ENCODE results near the gene KLF13.
"Not testable (repeated sequence)": the region's sequence is repeated elsewhere in the genome, so short reads cannot be mapped to it uniquely, and the experiment has no call there.

Gene KLF13

DNA sequence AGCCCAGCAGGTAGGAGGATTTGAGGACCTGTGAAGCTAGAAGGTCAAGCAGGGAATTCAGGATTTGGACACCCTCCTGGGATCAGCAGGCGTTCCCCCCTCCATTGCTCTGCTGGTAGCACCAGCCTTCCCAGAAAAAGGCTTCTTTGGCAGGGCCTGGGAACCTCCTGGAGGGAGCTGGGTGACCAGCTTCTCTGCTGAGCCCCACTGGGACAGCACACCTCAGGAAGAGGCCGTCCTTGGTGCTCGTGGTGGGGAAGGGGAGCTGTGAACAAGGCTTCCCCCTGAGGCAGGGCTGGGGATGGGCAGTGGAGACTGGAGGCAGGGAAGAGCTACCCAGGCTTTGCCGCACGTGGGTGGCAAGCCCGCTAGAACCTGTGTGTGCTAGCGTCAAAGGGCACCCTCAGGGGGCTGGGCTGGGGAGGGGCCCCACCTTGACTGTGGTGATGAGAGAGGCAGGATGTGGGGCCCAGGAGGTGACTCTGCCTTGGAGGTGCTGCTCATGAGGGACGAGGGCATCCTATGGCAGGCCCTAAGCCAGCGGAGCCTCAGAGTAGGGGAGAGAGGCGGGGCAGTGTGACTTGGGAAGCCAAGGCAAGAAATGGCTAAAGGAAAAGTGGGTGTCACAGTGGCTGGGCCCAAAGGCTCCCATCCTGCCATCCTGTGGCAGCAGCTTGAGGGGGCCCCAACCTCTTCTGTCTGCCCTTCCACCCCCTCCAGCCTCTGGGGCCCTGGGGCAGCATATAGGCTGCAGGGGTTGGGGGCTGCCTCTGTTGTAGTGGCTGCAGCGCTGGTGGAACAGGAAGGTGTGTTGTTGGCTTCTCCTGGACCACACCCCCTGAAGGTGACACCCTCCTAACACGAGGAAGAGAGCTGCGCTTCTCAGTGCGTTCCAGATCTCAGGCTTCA, 20.7 kb downstream of the KLF13 start:
- FAIRE-seq = no peak

DNA sequence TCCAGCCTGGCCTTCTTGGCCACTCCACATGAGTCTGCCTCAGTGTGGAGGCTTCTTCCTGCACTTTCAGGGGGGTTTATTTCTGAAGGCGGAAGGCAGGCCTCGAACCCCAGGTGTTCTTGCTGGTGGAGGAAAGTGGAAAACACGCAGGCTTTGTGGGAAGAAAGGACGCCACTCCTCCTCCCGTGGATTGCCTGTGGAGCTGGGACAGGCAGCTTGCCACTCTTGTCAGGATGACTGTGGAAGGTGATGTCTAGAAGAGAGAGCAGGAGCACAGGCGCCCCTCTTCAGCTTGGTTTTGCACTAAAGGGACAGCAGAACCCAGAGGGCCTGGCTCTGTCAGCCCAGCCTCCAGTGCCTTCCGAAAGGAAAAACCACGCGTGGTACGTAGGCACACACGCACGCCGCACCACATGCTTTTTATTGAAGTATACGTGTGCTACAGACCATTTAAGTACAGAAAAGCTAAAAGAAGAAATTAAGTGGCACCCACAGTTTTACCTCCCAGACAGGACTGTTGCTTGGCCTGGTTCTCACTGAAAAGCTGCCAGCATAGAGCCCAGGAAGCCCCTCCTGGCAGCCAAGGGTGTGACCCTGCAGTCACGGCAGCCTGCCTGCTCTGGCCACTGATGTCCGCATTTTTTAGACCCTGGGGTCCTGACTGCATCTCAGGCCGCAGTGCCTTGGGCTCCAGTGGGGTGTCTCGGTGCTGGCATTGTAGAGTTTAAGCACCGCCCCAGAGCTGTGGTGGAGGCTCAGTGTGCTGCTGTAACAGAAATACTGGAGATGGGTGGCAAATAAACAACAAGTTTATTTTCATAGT, 21.6 kb downstream of the KLF13 start:
- no peak for FAIRE-seq

DNA sequence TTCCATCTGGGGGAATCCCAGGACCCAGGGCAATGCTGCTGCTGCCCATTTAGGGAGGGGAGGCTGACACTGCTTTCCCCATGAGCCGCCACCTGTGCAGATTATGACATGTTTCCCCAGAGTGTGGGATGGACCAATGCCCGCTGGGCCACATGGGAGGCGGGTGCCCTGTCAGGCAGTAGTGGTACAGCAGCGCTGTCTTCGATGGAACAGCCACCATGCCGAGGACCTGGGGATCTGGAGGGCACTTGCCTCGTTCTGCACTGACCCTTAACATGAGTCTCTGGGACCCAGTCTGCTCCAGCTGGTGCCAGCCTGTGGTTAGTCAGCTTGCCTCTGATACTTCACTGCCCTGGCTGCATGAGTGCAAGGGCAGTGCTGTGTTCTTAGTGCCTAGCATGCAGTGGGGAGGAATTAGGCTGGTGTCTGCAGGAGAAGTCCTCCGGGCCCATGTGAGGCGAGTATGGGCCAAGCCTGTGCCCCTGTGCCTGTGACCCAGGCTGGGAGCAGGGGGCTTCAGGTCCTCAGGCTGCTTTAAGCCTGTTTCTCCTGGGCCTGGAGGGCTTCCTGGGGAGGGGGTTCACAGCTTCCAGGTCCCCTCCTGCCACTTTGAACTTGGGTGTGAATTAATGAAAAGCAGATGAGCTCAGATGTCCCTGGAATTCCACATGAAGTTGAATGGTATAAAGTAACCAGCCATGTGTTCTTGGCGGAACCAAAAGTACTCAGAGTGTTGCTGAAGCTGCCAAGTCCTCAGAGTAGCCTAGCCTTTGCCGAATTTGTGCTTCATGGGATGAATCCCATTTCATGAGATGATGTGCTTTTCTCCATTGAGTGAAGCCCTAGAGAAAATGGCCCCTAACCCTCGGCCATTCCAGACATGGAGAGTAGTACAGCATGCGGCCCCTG, 22.9 kb downstream of the KLF13 start:
- no peak for FAIRE-seq

DNA sequence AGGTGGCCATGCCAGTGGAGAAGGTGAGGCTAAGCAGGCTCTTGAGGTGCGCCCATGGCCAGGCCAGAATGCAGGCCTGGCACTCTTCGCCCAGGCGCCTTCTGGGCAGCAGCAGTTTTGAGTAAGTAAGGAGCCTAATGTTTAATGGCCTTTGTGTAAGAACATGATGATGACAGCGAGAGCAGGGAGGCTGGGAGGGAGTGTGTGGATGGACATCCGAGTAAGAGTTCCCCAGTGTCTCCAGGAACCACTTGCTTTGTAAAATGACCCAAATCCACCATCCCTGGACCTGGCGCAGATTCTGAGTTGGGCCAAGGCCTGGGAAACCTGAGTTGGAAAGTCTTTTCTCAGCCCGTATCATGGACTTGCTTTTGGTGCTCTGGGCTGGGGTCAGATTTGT, 24.1 kb downstream of the KLF13 start:
- no peak for FAIRE-seq

DNA sequence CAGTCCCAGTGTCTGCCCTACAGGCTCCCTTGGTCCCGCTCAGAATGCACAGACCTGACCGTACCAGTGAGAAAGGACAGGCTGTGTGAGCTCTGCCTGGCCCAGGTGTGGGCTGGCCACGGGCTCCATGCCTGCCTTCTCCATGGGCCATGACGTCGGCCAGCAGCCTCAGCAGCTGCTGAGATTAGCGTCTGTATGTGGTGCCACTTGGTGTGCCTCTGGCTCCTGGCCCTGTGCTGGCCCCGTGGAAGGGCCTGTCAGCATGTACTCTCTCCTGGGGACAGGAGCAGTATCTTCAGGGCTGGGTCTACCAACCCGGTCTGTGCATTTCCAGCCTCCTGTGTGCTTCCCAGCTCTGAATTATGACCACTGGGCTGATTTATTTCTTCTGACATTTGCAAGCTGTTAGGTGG, 25.7 kb downstream of the KLF13 start:
- no peak for FAIRE-seq

DNA sequence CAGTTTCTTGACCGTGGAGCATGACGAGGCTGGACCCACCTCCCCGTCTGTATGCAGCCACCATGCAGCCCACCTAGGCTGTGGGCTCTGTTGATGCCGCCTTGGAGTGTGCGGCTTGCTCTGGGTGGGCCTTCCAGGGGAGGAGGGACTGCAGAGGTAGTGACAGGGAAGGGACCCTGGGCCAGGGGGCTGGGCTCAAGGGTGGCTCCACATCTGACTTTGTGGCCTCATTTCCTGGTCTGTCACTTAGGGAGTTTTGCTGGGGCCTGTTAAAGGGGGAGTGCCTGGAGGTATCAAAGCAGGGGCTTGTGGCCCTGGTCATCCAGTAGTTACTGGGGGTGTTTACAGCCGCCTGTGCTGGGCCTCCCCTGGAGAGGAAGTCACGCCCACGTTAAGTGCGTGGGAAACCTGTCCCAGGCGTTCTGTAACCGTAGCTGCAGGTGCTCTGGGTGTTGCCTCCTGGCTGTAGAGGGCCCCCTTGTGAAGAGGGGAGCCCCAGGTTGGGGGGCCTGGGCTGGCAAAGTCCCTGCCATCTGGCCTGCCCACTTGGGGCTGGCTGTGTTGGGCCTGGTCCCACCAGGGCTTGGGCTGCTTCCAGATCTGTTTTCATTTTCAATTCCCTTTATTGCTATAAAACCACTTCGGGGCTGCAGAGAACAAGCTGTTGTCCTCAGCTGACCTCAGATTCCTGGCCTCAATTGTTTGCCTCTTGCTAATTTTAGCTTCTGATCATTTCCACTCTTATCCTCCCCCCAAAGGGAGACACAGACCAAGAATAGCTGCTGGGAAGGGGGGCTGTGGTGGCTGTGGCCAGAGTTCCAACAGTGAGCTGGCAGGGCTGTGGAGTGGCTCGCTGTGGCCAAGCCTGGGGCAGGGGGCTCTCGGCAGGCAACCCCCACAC, 26.5 kb downstream of the KLF13 start:
- no peak for FAIRE-seq

DNA sequence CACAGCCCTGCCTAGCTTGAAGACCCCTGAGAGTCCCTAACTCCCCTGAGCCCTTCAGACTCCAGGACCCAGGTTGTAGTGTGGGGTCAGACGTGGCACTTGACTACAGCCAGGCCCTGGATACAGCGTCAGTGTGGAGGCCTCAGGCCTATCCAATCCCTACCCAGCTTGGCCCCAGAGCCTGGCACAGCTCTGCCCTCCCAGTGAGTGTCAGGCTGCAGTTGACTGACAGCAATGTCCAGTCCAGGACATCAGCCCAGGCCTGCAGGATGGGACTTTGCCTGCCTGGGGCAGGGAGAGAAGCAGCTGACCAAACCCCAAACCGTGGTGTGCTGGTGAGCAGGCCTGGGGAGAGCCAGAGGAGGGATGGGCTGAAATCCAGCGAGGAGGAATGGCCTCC, 27.3 kb downstream of the KLF13 start:
- no peak for FAIRE-seq

DNA sequence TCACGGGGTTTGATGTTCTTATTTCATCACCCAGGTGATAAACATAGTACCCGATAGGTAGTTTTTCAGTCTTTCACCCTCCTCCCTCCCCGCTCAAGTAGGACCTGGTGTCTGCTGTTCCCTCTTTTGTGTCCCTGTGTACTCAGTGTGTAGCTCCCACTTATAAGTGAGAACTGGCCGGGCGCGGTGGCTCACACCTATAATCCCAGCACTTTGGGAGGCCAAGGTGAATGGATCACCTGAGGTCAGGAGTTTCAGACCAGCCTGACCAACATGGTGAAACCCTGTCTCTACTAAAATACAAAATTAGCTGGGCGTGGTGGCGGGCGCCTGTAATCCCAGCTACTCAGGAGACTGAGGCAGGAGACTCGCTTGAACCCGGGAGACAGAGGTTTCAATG, 29.5 kb downstream of the KLF13 start:
- FAIRE-seq = not testable (repeated sequence)

DNA sequence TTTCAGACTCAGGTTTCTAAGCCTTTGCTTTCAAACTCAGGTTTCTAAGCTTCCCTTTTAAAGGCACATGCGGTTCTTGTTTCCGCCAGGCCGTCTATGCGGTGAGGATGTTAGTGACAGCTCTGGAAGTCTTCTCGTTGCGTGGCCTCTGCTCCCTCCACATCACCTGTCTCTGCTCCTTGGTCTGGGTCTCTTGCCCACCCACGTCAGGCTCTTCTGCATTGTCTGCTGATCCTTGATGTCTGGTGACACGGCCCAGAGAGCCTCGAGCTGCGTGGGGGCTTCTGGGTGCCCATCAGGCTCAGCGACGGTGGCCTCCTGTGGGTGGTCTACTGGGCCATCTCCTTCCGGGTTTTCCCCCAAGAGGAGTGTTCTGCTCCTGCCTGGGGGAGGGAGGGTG, 30.5 kb downstream of the KLF13 start:
- FAIRE-seq = no peak

DNA sequence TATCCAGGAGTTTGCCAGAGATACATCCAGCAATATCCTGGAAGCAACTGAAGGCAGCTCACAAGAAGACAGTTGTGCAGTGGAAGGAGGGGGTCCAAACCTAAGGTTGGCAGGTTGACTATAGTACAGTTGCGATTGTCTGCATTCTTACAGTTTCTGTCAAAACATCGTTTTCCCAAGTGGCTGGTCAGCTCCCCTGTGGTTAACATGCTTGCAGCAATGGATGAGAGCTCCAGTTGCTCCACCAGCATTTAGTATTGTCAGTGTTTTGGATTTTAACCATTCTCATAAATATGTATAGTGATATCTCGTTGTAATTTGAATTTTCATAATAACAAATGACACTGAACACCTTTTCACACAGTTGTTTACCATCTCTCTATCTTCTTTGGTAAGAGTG, 31.5 kb downstream of the KLF13 start:
- FAIRE-seq = no peak

DNA sequence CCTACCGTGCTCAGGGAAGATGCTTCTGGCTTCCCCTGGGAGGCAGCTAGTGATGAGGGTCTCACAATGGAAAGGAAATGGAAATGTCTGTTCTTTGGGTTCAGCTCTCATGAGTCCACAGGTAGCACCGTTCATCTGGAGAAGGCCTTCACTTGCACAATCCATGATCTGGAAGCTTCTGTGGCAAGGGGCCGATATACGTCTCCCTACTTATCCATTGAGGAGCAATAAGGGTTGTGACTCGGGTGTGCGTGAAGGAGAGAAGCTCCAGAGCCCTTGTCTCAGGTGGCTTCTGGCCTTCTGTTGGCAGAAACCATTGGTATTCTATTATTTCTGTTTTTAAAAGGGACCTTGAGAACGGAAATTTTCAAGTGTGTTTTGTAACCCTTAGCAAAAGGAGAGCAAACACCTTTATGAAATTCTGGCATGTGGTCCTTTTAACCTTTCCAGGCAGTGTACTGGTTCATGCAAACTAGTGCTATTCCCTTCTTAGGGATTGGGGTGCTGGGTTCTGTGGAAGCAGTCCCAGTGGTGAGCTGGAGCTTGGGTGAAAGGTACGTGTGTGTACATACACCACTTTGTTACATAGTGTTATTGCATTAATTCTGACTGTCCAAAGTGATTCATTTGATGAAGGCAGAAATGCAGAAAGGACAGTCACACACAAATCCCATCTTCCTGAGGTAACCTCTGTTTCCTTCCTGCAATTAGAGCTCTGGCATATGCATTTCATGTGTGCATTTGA, 32.5 kb downstream of the KLF13 start:
- FAIRE-seq = no peak

DNA sequence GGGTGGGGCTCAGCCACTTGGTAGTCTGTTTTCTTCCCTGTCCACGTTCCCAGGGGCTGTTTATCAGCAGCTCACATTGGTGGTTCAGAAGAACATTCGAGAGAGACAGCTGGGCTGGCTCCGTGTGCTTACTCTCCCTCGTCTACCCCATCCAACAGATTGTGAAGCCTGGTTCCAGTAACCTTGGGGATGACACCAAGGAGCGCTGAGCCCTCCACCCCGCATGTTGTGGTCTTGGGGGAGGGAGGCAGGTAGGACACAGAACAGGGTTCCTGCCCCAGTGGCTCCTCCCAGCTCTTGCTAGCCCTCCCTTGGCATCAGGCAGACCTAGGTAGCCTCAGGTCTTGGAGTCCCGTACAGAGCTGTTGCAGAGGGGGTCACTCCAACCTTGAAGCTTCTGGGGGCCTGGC, 33.1 kb downstream of the KLF13 start:
- no peak for FAIRE-seq

DNA sequence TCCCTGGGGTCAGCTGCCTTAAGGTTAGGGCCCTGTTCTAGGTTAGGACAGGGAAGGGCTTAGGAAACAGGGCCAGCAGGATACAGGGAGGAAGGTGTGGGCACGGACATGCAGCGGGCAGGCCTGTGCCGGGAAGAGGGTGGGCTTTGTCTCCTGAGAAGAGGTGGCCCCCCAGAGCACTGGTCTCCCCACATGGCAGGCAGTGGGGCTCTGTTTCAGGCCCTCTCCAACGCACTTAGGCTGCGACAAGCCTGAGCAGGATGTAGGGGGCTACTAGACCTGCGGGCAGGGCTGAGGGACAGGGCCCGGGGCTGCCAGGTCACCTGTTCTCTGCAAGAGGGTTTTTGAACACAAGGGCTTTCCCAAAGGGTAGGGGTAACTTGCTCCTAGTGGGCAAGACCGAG, 33.5 kb downstream of the KLF13 start:
- no peak for FAIRE-seq

DNA sequence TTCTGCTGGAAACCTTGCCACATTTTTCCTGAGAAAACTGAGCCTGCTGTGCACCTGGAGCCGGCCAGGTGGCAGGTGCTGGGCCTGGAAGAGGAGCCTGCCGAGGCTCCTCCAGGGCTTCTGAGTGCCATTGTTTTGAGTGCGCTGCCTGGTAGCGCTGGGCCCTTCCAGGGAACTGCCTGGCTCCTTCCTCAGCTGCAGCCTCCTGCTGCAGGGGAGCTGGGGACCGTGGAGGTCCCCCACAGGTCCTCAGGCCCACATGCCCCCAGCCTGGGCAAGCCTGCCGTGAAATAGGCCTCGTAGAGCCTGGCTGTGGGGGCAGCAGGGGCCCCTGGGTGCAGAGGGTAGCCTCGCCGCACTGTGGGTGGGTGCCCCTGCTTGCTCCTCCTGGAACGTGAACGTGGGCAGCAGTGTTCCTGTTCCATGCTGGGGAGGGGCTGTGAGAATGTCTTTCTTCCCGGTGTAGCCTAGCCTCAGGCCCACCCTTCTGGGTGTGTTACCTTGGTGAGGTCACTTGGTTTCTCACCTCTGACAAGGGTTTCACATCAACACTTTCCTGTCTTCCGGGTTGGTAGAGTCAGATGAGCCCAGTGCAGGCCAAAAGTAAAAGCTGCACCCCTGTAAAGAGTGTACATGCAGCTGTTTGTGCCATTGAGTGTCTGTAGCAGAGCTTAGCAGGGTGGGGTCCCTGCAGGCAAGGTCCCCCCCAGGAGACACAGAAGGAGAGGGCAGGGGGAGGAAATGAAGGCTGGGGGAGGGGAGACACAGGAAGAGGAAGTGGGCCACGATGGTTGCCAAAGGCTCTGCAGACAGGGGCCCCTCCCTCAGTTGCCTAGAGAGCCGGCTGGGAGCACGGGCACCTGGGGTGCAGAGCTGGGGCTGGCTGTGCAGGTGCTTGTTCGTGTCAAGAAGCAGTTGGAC, 34.5 kb downstream of the KLF13 start:
- no peak for FAIRE-seq

DNA sequence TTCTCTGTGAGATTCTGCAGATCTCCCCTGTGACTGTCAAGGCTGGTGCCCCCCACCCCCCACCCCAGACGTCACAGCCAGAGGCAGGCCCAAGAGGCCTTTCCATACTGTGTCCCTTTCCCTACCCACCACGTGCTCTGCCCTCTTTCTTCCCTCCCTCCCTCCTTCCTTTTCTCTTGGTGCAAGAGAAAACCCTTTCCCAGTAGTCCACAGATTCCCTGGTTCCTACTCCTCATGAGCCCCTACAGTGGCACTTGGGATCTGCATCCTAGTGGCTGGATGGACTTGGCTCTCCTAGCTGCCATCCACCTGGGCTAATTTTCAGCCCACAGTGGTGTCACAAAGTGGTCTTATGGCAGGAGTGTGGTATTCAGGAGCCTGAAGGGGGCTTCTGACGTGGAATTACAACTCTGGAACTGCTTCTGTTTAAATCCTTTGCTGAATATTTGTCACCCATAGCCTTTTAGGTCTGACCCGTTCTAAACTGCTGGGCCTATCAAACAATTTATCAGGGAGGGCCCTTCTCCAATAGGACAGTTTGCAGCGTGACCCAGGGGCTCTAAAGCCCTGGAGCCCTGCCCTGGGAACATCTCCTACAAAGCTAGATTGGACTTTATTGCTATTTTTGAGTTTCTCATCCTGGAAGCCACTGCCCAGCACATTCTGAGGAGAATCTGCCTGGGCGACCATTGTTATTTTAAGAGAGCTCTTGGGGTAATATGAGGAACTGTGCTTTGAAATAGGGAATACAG, 35.3 kb downstream of the KLF13 start:
- FAIRE-seq = no peak

DNA sequence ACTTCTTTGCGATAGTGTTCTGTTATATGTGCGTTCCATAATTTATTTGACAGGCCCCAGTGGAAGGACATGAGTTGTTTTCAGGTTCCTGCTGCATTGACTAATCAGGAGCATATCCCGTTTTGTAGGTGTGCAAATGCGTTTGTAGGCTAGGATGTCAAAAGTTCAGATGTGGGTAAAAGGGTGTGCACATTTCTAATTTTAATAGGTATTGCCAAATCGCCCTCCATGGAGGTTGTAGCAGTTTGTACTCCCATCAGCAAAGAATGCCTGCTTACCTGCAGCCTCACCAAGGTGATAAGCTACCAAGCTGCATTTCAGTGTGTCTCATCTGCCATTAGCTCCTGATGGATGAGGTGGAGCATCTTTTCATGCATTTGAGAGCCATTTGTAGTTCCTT, 36.3 kb downstream of the KLF13 start:
- FAIRE-seq = no peak

DNA sequence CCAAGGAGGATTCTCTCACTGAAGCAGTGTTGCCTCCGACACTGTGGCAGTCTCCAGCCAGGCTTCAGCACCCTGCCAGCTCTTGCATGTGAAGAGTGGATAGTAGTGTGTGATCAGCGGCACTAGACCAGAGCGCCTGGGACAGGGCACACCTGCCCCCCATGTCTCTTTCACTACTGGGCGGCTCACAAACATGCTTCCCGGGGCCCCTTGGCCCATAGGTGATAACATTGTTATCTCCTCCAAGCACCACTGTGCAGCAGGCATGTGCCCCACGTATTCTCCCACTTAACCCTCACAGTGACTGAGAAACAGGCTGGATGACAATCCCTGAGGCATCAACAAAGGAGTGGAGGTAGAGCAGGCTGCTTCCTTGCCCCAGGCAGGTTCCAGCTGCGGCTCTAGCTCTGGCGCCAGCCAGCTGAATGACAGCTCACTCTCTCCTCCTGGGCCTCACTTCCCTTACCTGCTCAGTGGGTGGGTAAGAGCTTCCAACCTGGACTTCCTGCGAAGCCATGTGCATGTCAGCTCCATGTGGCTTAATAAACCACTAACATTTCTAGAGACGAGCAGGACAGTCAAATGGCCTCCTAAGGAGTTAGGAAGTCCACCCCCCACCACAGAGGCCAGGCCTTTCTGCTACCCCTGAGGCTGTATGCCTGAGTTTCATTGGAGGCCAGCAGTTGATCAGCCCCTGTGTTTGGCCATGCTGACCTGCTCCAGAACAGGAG, 37.8 kb downstream of the KLF13 start:
- no peak for FAIRE-seq

DNA sequence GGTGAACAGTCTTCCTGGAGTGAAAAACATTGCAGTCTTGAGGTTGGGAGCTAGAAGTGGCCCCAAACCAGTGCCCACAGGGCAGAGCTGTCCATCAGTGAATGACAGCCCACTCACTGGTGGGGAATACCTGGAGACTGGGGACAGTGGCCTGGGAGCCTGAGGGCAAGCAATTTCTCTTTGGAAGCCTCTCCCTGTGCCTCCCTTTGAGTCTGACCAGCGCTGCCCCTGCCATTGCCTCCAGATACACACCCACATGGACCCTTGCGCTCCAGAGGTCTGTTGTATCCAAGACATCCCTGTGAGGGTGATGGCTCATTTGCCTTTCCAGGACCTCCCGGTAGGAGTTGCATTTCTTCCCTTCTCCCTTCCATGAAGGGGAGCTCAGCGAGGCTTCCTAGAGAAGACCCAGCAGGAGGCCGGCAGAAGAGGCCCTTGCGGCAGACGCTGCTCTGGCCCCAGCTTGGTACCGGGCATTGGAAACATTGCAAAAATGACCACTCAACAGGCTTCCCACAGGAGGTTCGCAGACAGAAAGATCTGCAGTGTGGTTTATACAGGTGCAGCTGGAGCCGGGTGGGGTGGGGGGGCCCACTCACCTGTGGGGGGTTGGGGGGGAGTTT, 38.5 kb downstream of the KLF13 start:
- FAIRE-seq = no peak

All from G401.6 (cell line).